K562 (cell line): Measurements from ENCODE around the gene AIDA. TPM values are rescaled to one million over a fixed set of nuclear protein-coding genes. Genes with fewer than 3 reads are reported as not detected.

ENCODE experiments used
- CTBP1 ChIP-seq: fragments of 450-650 bp; IDR thresholded peaks from 2 replicates; pipeline ENCODE4 v1.6.1; 2016; ENCODE audit warnings: borderline replicate concordance
- FOXA3 ChIP-seq, 2 experiments: fragments of 450-650 bp in 1 of 2; sonication (generic) in 1 of 2; formaldehyde crosslinking; IDR thresholded peaks in 1 of 2; conservative IDR thresholded peaks in 1 of 2; 2 replicates each; pipeline versions ENCODE4 v1.4.0 to v1.8.0; 2020 to 2022; ENCODE audit warnings: mild to moderate bottlenecking in 2 of 2, missing genetic modification reagents in 1 of 2
- HMGN3 ChIP-seq: IDR thresholded peaks from 2 replicates; pipeline ENCODE4 v1.6.1; 2011; ENCODE audit warnings: borderline replicate concordance, low read depth, mild to moderate bottlenecking, mixed read lengths, low read length; ENCODE audit not compliant: insufficient read length; ENCODE audit errors: extremely low read depth
- JUND ChIP-seq, 2 experiments: IDR thresholded peaks; 2 replicates in 1 of 2; 3 replicates in 1 of 2; pipeline ENCODE4 v1.6.1; 2011; ENCODE audit warnings: borderline replicate concordance in 2 of 2, low read depth in 2 of 2, low read length in 2 of 2, improper control_type of control experiment in 1 of 2, missing biosample characterization in 1 of 2, missing genetic modification characterization in 1 of 2, missing genetic modification reagents in 1 of 2
- MLX ChIP-seq, 2 experiments: fragments of 450-650 bp in 1 of 2; sonication (generic) in 1 of 2; formaldehyde crosslinking; conservative IDR thresholded peaks; 2 replicates each; pipeline versions ENCODE4 v1.4.0 to v1.8.1; 2020 to 2022; ENCODE audit warnings: mild to moderate bottlenecking in 1 of 2, missing genetic modification reagents in 1 of 2
- NCOR1 ChIP-seq: fragments of 450-650 bp; IDR thresholded peaks from 2 replicates; pipeline ENCODE4 v1.6.1; 2016; ENCODE audit warnings: mild to moderate bottlenecking, moderate library complexity
- PKNOX1 ChIP-seq: fragments of 450-650 bp; IDR thresholded peaks from 2 replicates; pipeline ENCODE4 v1.6.1; 2016
- SIN3A ChIP-seq, 2 experiments: fragments of 150-350 bp in 1 of 2; IDR thresholded peaks; 2 replicates each; pipeline ENCODE4 v1.6.1; 2011 to 2016; ENCODE audit warnings: borderline replicate concordance in 2 of 2, low read depth in 2 of 2, low read length in 2 of 2, mild to moderate bottlenecking in 2 of 2, moderate library complexity in 2 of 2; ENCODE audit not compliant: control insufficient read depth in 1 of 2
- SMARCC2 ChIP-seq: fragments of 450-650 bp; IDR thresholded peaks from 2 replicates; pipeline ENCODE4 v1.6.1; 2017; ENCODE audit warnings: antibody characterized with exemption, moderate library complexity, mild to moderate bottlenecking, low read depth
- ZBTB40 ChIP-seq, 2 experiments: fragments of 450-650 bp in 1 of 2; sonication (generic) in 1 of 2; formaldehyde crosslinking in 1 of 2; IDR thresholded peaks; 2 replicates each; pipeline versions ENCODE4 v1.7.1 to v1.9.0; 2016 to 2022; ENCODE audit warnings: inconsistent platforms in 1 of 2, mild to moderate bottlenecking in 1 of 2, missing genetic modification reagents in 1 of 2
- ZFP1 ChIP-seq: fragments of 450-650 bp; formaldehyde crosslinking; IDR thresholded peaks from 2 replicates; pipeline ENCODE4 v1.4.0; 2020; ENCODE audit warnings: mild to moderate bottlenecking, mixed read lengths
- ZNF347 ChIP-seq: fragments of 450-650 bp; formaldehyde crosslinking; IDR thresholded peaks from 2 replicates; pipeline ENCODE4 v1.4.0; 2020; ENCODE audit warnings: low read depth, mild to moderate bottlenecking, moderate library complexity
- ZNF583 ChIP-seq: fragments of 250-450 bp; sonication (Bioruptor Pico); IDR thresholded peaks from 2 replicates; pipeline ENCODE4 v1.4.0; 2020
- polyA plus RNA-seq, 8 experiments: library from polyadenylated mRNA; depleted of rRNA in 4 of 8; stranded (reverse) in 5 of 8; unstranded in 3 of 8; fragments of >200 nt; fragmentation: Nextera tagmentation in 2 of 8; fragmentation: Illumina TruSeq in 1 of 8; extraction: Ambion mirVana in 2 of 8; extraction: Trizol in 1 of 8; gene quantifications; 2 replicates each; pipeline versions ENCODE4 v1.2.1 to v1.2.3, GENCODE V29; 2011 to 2014; ENCODE audit warnings: inconsistent platforms in 1 of 8, missing spikeins in 1 of 8
- total RNA-seq, 7 experiments: library from RNA; depleted of rRNA in 6 of 7; stranded (reverse); fragments of >200 nt in 6 of 7; fragmentation: Illumina TruSeq in 2 of 7; extraction: Trizol in 2 of 7; gene quantifications; 2 replicates each; pipeline versions ENCODE4 v1.2.1 to v1.2.3, GENCODE V29; 2011 to 2021; ENCODE audit warnings: low replicate concordance in 1 of 7

Gene AIDA
- total and polyA plus RNA-seq, 9 of the 15 experiments (the other 6 are each of a cell fraction or from before 2014, with no cell fraction given) = 18.2 to 77.9 (median 24.9) TPM

GRCh38 chr1:222711319-222712252, 705 bp downstream of the AIDA start (continued):
- peak; percentile 67 for TF ChIP-seq PKNOX1
- TF ChIP-seq CTBP1 = peak; percentile 58; the same call in 1 of the 2 replicates
- no peak for TF ChIP-seq MLX (CRISPR knock-in tag; conservative IDR thresholded peaks at IDR 0.05)
- TF ChIP-seq ZBTB40 (IDR thresholded peaks at IDR 0.05) = peak; percentile 52; the same call in 1 of the 2 replicates
- no peak for TF ChIP-seq ZBTB40 (CRISPR knock-in tag; IDR thresholded peaks at IDR 0.05)
- peak; percentile 17; the same call in 1 of the 2 replicates for TF ChIP-seq SMARCC2
- TF ChIP-seq ZNF347 (CRISPR knock-in tag) = no peak
- peak; percentile 93 for TF ChIP-seq HMGN3
- TF ChIP-seq SIN3A (IDR thresholded peaks at IDR 0.05; ENCODE audit: borderline replicate concordance in 2 of 2, control insufficient read depth in 1 of 2, low read depth in 2 of 2, low read length in 2 of 2) = peak in 1 of 2 experiments; percentile 69; a peak in 1 of 4 replicates
- TF ChIP-seq ZFP1 = no peak
- TF ChIP-seq FOXA3 (CRISPR knock-in tag; conservative IDR thresholded peaks at IDR 0.05 in 1 of 2, IDR thresholded peaks at IDR 0.05 in 1 of 2) = no peak
- TF ChIP-seq JUND (IDR thresholded peaks at IDR 0.05; ENCODE audit: borderline replicate concordance, low read depth, low read length) = 0 out of 2 replicates have a peak, but pooled peaks have one; percentile 34
- no peak; the same call in 2 of the 3 replicates for TF ChIP-seq JUND (tag; IDR thresholded peaks at IDR 0.05; ENCODE audit: borderline replicate concordance, low read depth, low read length)
- peak; percentile 81 for TF ChIP-seq ZNF583
- peak; percentile 89 for TF ChIP-seq NCOR1
